WTC11 (cell line): Measurements from ENCODE around the gene CSPG4. TPM values are rescaled to one million over a fixed set of nuclear protein-coding genes. Genes with fewer than 3 reads are reported as not detected.
A peak's percentile ranks its signal among the peaks of the same experiment; 100 is the strongest.

ENCODE experiments used
- ATAC-seq: fragments of 200-7000 bp; cut with Tn5 transposase; 2 replicates; pipeline ENCODE4 v1.10.0; 2021; ENCODE audit warnings: mild to moderate bottlenecking, moderate library complexity
- CTCF ChIA-PET: fragments of 300-600 bp; sonication (Branson Sonifier 250); formaldehyde crosslinking; loops from one replicate; lab custom pipeline; 2021; ENCODE audit warnings: antibody characterized with exemption; lab: Charles Lee
- POLR2A ChIA-PET: fragments of 350-600 bp; sonication (Branson Sonifier 250); formaldehyde crosslinking; loops from one replicate; lab custom pipeline; 2021; ENCODE audit warnings: antibody characterized with exemption; lab: Charles Lee
- DNase-seq: peaks from one replicate; pipeline ENCODE4 v3.0.0; 2021; ENCODE audit warnings: low spot score
- H3K27ac Mint-ChIP-seq: 2 replicates; pipeline ENCODE4 v1.8.0; 2021; ENCODE audit warnings: mixed read lengths
- H3K27me3 Mint-ChIP-seq: 2 replicates; pipeline ENCODE4 v1.8.0; 2021; ENCODE audit warnings: low read depth, mild to moderate bottlenecking, moderate library complexity, mixed read lengths
- H3K36me3 Mint-ChIP-seq: 2 replicates; pipeline ENCODE4 v1.8.0; 2021; ENCODE audit warnings: mixed read lengths
- H3K4me1 Mint-ChIP-seq: 2 replicates; pipeline ENCODE4 v1.8.0; 2022; ENCODE audit warnings: mixed read lengths
- H3K4me3 Mint-ChIP-seq: 2 replicates; pipeline ENCODE4 v1.8.0; 2021; ENCODE audit warnings: mild to moderate bottlenecking, moderate library complexity, mixed read lengths
- H3K9me3 Mint-ChIP-seq: 2 replicates; pipeline ENCODE4 v1.8.0; 2021; ENCODE audit warnings: mixed read lengths
- CREB1 ChIP-seq: sonication (generic); formaldehyde crosslinking; IDR thresholded peaks from 2 replicates; pipeline ENCODE4 v1.8.0; 2023; ENCODE audit warnings: mild to moderate bottlenecking, missing genetic modification reagents
- FOXP1 ChIP-seq: sonication (generic); formaldehyde crosslinking; IDR thresholded peaks from 2 replicates; pipeline ENCODE4 v1.8.0; 2022; ENCODE audit warnings: missing genetic modification reagents, mild to moderate bottlenecking, moderate library complexity, borderline replicate concordance
- KAT7 ChIP-seq: sonication (generic); formaldehyde crosslinking; IDR thresholded peaks from 2 replicates; pipeline ENCODE4 v1.8.1; 2023; ENCODE audit warnings: missing genetic modification reagents, mild to moderate bottlenecking, borderline replicate concordance
- NFE2L1 ChIP-seq: sonication (generic); formaldehyde crosslinking; IDR thresholded peaks from 2 replicates; pipeline ENCODE4 v1.8.1; 2023; ENCODE audit warnings: missing genetic modification reagents
- NFYB ChIP-seq: sonication (generic); formaldehyde crosslinking; conservative IDR thresholded peaks from 2 replicates; pipeline ENCODE4 v1.8.0; 2022; ENCODE audit warnings: low read depth, missing genetic modification reagents
- NR3C1 ChIP-seq: sonication (generic); formaldehyde crosslinking; conservative IDR thresholded peaks from 2 replicates; pipeline ENCODE4 v1.8.1; 2023; ENCODE audit warnings: low read depth, mild to moderate bottlenecking, missing genetic modification reagents
- SOX15 ChIP-seq: fragments of 250-450 bp; sonication (Bioruptor Pico); IDR thresholded peaks from 2 replicates; pipeline ENCODE4 v1.9.0; 2021; ENCODE audit warnings: mild to moderate bottlenecking
- ZNF263 ChIP-seq: sonication (generic); formaldehyde crosslinking; IDR thresholded peaks from 2 replicates; pipeline ENCODE4 v1.8.1; 2022; ENCODE audit warnings: low read depth, mild to moderate bottlenecking, moderate library complexity, missing genetic modification reagents
- total RNA-seq: library from RNA; stranded (reverse); gene quantifications from 3 replicates; pipeline ENCODE4 v1.2.3, GENCODE V29; 2021
- TF ChIP-seq, protein P1 (sequence below): sonication (generic); formaldehyde crosslinking; IDR thresholded peaks from 2 replicates; pipeline ENCODE4 v1.8.1; 2023; ENCODE audit warnings: mild to moderate bottlenecking, missing genetic modification reagents, borderline replicate concordance
- TF ChIP-seq, protein P2 (sequence below): sonication (generic); formaldehyde crosslinking; IDR thresholded peaks from 2 replicates; pipeline ENCODE4 v1.8.1; 2022; ENCODE audit warnings: mild to moderate bottlenecking, missing genetic modification reagents, moderate library complexity, borderline replicate concordance
- TF ChIP-seq, protein P3 (sequence below): sonication (generic); formaldehyde crosslinking; IDR thresholded peaks from 2 replicates; pipeline ENCODE4 v1.8.0; 2023; ENCODE audit warnings: missing genetic modification reagents

CSPG4 gene
- total RNA-seq, 1 experiment from 2014 or later: 2.9 TPM

DNA sequence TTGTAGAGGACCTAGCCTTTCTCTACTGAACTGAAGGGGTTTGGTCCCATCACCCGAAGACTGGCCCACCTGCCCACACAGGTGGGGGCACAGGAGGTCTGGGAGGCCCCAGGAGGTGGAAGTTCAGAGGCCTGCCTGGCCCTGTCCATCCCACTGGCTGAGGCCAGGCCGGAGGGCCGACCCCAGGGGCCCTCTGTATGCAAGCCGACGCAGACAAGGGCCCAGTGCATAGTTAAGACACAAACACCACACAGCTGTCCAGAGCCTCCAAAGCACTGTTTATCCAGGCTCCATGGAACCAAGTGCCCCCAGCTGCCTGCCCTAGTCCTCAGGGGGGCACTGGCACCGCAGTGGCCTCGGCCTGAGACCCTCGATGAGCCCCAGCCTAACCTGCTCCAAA lies 38.3 kb downstream of the CSPG4 start (continued):
- TF ChIP-seq NFYB (CRISPR knock-in tag) (no peak), SOX15 (CRISPR knock-in tag) (no peak), KAT7 (no peak)
- TF ChIP-seq, protein P1, sequence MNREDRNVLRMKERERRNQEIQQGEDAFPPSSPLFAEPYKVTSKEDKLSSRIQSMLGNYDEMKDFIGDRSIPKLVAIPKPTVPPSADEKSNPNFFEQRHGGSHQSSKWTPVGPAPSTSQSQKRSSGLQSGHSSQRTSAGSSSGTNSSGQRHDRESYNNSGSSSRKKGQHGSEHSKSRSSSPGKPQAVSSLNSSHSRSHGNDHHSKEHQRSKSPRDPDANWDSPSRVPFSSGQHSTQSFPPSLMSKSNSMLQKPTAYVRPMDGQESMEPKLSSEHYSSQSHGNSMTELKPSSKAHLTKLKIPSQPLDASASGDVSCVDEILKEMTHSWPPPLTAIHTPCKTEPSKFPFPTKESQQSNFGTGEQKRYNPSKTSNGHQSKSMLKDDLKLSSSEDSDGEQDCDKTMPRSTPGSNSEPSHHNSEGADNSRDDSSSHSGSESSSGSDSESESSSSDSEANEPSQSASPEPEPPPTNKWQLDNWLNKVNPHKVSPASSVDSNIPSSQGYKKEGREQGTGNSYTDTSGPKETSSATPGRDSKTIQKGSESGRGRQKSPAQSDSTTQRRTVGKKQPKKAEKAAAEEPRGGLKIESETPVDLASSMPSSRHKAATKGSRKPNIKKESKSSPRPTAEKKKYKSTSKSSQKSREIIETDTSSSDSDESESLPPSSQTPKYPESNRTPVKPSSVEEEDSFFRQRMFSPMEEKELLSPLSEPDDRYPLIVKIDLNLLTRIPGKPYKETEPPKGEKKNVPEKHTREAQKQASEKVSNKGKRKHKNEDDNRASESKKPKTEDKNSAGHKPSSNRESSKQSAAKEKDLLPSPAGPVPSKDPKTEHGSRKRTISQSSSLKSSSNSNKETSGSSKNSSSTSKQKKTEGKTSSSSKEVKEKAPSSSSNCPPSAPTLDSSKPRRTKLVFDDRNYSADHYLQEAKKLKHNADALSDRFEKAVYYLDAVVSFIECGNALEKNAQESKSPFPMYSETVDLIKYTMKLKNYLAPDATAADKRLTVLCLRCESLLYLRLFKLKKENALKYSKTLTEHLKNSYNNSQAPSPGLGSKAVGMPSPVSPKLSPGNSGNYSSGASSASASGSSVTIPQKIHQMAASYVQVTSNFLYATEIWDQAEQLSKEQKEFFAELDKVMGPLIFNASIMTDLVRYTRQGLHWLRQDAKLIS (CRISPR knock-in tag): no peak

DNA sequence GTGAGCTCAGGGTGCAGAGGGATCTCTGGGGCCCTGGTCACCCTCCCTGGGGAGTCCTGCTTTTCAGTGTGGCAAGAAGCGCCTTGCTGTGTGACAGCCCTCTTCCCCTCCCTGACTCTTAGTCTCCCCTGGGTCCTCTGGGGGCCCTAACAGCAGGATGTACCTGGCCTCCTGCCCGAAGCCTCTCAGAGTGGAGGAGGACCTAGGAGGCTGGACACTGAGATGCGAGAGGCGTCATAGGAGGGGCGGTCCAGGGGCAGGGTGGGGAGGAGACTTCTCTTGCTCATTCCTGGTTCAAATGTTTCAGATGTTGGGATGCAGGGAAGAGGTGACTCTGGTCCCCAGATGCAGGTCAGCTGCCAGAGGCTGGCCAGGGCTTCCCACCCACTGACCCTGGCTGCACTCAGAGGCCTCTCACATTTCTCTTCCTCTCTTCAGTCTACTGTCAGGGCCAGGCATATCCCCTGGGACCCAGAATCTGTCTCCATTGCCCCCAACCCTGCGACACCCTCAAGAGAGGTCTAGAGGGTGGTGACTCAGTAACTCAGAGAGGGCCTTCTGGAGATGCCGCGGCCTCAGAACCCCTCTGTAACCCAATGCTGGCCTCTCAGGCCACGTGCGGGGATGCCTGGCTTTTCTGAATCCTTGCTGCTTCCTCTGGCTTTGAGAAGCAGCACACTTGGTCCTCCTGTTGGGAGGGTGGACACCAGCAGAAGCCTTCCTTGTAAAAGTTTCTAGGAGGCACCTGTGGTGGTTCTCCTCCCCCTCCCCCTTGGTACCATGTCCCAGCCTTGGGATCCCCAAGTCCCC lies 39.0 kb downstream of the CSPG4 start:
- CTCF ChIA-PET: interaction anchor here (0.7 to 2.1 kb wide), 6 partner anchors 11 to 306 kb away, joined by 3 to 11 read pairs (median 6); partner anchors contain the start of genes MAN2C1 and SNX33
- ATAC-seq (no peak), DNase-seq (no peak)
- Mint-ChIP-seq H3K27me3 (no peaks in the 10 kb centered on the region), H3K4me3 (no peak overlapping the region), H3K4me1 (peaks cover 20% of the 10 kb centered on the region), H3K9me3 (no peaks in the 10 kb centered on the region), H3K27ac (no peak overlapping the region), H3K36me3 (no peaks in the 10 kb centered on the region; the same call in 1 of the 2 replicates)
- TF ChIP-seq, protein P2, sequence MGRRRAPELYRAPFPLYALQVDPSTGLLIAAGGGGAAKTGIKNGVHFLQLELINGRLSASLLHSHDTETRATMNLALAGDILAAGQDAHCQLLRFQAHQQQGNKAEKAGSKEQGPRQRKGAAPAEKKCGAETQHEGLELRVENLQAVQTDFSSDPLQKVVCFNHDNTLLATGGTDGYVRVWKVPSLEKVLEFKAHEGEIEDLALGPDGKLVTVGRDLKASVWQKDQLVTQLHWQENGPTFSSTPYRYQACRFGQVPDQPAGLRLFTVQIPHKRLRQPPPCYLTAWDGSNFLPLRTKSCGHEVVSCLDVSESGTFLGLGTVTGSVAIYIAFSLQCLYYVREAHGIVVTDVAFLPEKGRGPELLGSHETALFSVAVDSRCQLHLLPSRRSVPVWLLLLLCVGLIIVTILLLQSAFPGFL (CRISPR knock-in tag): no peak
- TF ChIP-seq NR3C1 (no peak), ZNF263 (CRISPR knock-in tag) (no peak), KAT7 (no peak), FOXP1 (CRISPR knock-in tag) (no peak)
- TF ChIP-seq, protein P3, sequence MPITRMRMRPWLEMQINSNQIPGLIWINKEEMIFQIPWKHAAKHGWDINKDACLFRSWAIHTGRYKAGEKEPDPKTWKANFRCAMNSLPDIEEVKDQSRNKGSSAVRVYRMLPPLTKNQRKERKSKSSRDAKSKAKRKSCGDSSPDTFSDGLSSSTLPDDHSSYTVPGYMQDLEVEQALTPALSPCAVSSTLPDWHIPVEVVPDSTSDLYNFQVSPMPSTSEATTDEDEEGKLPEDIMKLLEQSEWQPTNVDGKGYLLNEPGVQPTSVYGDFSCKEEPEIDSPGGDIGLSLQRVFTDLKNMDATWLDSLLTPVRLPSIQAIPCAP (CRISPR knock-in tag): no peak
- POLR2A ChIA-PET: interaction anchor here (1.0 to 2.0 kb wide), 5 partner anchors 12 to 34 kb away, joined by 3 to 12 read pairs (median 3); partner anchors contain the start of genes IMP3 and SNX33

DNA sequence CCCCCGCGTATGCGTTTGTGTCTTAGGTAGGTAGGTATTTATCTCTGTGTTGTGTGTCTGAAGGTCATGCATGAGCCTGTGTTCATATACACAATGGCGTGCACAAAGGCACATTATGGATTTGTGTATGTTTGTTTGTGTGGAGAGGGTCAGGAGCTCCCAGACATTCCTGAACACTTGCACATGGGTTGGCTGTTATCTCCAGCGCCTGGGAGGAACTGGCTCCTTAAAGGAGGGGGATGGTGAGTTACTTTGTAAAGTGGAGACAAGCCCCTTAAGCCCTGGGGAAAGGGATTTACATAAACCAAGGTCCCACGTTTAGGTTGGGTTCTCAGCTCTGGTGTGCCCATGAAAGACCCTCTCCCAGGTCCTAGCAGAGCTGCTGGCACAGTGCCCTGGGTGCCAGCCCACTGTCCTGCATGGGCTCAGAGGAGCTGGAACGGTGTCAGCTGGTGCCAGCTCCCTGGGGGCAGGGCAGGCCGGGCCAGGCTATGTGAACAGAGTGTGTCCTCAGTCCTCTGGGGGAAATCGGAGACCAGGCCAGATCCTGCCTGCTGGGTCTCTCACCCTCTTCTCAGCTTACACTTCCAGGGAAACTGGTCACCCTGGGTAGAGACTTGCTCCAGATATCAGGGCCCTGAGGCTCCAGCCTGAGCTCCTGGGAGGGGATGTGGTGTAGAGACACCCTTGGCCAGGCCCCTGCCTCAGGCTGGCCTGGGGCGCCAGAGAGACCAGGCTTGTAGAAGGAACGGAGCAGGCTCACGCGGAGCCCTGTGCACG lies 39.8 kb downstream of the CSPG4 start:
- H3K9me3 Mint-ChIP-seq: no peaks in the 10 kb centered on the region
- no peak overlapping the region for H3K4me3 Mint-ChIP-seq
- peaks cover 20% of the 10 kb centered on the region for H3K4me1 Mint-ChIP-seq
- DNase-seq: no peak
- peak; percentile 39 for ATAC-seq
- no peaks in the 10 kb centered on the region for H3K27me3 Mint-ChIP-seq
- H3K36me3 Mint-ChIP-seq: no peaks in the 10 kb centered on the region; the same call in 1 of the 2 replicates
- CTCF ChIA-PET: interaction anchor here (0.7 to 2.1 kb wide), 8 partner anchors 12 to 305 kb away, joined by 3 to 11 read pairs (median 6); partner anchors contain the start of genes MAN2C1 and SNX33
- no peak for TF ChIP-seq NFE2L1 (CRISPR knock-in tag)
- TF ChIP-seq CREB1 (CRISPR knock-in tag): 0 out of 2 replicates have a peak, but pooled peaks have one; percentile 34
- POLR2A ChIA-PET: interaction anchor here (1.0 to 2.2 kb wide), 7 partner anchors 12 to 218 kb away, joined by 3 to 12 read pairs (median 3); partner anchors contain the start of genes IMP3 and SNX33
- H3K27ac Mint-ChIP-seq: peak overlapping the region; percentile 89; the same call in 1 of the 2 replicates
